Tibial nerve (tissue), 4 donors: ENCODE results near the gene CFAP70.
A peak's percentile ranks its signal among the peaks of the same experiment; 100 is the strongest.

Experiments used
- CTCF ChIP-seq, 5 experiments: fragments of 200-600 bp in 3 of 5; fragments of 450-650 bp in 2 of 5; sonication (generic) in 3 of 5; IDR thresholded peaks; one replicate each; pipeline ENCODE4 v1.5.1; 2016 to 2019; ENCODE audit warnings: antibody characterized with exemption in 5 of 5, mild to moderate bottlenecking in 3 of 5, moderate library complexity in 2 of 5
- EP300 ChIP-seq, 2 donors: sonication (generic); formaldehyde crosslinking; IDR thresholded peaks; one replicate each; pipeline ENCODE4 v1.6.1; 2017; ENCODE audit warnings: antibody characterized with exemption in 2 of 2, mild to moderate bottlenecking in 1 of 2
- POLR2A ChIP-seq, 2 donors: fragments of 450-650 bp; IDR thresholded peaks; one replicate each; pipeline ENCODE4 v1.6.1; 2017; ENCODE audit warnings: antibody characterized with exemption in 2 of 2, mild to moderate bottlenecking in 2 of 2, moderate library complexity in 2 of 2

GRCh38 chr10:73358331-73359279 lies at the start of gene CFAP70:
- no peak for TF ChIP-seq CTCF (IDR thresholded peaks at IDR 0.05)
- no peak for TF ChIP-seq POLR2A (IDR thresholded peaks at IDR 0.05)
- TF ChIP-seq EP300 (IDR thresholded peaks at IDR 0.05), result peak in 1 of 2 donors; percentile 29
